T-helper 1 cell treated with Interleukin-12 subunit alpha and Interleukin-12 subunit beta and Interleukin-4 antibody, amounts not matched to agents 30 μg/mL and 1 μg/mL, for 36 hours (primary cell): Measurements from ENCODE around the gene PIGR.

Source experiments
- H3K27ac Mint-ChIP-seq: one replicate; pipeline ENCODE4 v1.8.0; 2021; ENCODE audit warnings: mild to moderate bottlenecking, mixed read lengths
- H3K27me3 Mint-ChIP-seq: one replicate; pipeline ENCODE4 v1.8.0; 2021; ENCODE audit warnings: low read depth, mixed read lengths
- H3K36me3 Mint-ChIP-seq: one replicate; pipeline ENCODE4 v1.8.0; 2021; ENCODE audit warnings: low read depth, mixed read lengths
- H3K4me1 Mint-ChIP-seq: one replicate; pipeline ENCODE4 v1.8.0; 2021; ENCODE audit warnings: low read depth, mixed read lengths
- H3K4me3 Mint-ChIP-seq: one replicate; pipeline ENCODE4 v1.8.0; 2021; ENCODE audit warnings: mild to moderate bottlenecking, moderate library complexity, mixed read lengths
- H3K9me3 Mint-ChIP-seq: one replicate; pipeline ENCODE4 v1.8.0; 2021; ENCODE audit warnings: mixed read lengths

PIGR gene

DNA sequence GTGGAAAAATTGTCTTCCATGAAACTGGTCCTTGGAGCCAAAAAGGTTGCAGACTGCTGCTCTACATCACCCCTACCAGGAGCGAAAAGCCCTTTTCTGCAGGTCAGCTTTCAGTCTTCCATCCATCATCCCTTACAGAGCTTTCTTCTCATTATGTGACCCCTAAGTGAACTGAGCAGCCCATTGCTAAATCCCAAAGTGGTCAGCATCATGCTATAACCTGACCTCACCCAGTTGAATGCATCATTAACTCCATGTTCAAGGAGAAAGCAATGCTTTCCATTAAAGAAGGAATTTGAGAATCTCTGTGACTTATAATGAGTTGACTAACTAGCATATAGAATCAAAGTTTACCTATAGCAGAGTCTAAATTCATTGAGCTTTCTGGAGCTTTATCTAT lies 59.4 kb downstream of the PIGR start:
- Mint-ChIP-seq H3K4me3 (no peak overlapping the region), H3K27ac (no peak overlapping the region), H3K36me3 (no peaks in the 10 kb centered on the region), H3K27me3 (peaks cover 25% of the 10 kb centered on the region), H3K9me3 (no peaks in the 10 kb centered on the region), H3K4me1 (peaks cover 22% of the 10 kb centered on the region)

DNA sequence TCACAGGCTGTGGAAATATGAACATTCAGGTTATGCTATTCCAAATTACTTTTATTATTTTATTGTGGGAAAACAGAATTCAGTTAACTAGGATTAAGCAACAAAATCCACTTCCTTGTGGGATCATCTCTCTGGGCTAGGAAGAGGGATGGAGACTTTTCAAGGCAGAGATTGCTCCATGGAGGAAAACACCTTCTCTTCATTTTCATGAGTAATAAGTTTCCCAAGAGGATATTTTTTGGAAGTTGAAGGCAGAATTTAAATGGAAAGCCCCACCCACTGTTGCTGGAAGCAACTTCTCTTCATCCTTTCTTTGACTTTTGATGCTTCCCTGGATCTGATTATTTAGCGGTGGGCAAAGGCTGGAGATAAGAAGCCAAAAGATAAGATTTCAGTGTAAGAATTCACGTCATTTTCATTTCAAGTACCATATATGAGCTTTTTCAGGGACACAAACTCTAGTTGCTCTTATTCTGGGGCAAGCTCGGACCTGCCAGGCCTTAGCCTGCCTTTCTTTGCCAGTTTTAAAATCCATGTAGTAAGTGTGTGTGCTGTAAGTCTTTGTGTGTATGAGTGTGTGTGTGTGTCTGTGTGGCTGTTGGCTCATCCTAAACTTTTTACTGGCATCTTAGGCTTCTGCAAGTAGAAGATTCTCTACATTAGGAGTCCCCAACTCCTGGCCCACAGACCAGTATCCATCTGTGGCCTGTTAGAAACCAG lies 60.8 kb downstream of the PIGR start:
- Mint-ChIP-seq H3K36me3 (no peaks in the 10 kb centered on the region), H3K27ac (no peak overlapping the region), H3K27me3 (peaks cover 25% of the 10 kb centered on the region), H3K9me3 (no peaks in the 10 kb centered on the region), H3K4me3 (no peak overlapping the region), H3K4me1 (peaks cover 14% of the 10 kb centered on the region)

DNA sequence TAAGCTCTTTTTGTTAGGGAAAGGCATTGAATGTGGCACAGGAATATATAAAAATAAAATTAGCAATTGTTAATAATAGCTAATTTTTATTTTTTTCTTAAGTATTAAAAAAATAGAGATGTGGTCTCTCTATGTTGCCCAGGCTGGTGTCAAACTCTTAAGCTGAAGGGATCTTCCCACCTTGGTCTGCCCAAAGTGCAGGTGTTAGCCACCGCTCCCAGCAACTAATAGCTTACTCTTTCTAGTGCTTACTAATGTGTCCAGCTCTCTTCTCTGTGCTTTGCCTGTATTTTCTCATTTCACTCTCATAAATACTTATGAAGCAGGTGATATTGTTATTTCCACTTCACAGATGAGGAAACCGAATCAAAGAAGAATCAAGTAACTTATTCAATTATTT lies 62.4 kb downstream of the PIGR start:
- Mint-ChIP-seq H3K27me3 (peaks cover 25% of the 10 kb centered on the region), H3K4me3 (no peak overlapping the region), H3K9me3 (peaks cover 7% of the 10 kb centered on the region), H3K4me1 (peaks cover 1% of the 10 kb centered on the region), H3K36me3 (peaks cover 4% of the 10 kb centered on the region), H3K27ac (no peak overlapping the region)

DNA sequence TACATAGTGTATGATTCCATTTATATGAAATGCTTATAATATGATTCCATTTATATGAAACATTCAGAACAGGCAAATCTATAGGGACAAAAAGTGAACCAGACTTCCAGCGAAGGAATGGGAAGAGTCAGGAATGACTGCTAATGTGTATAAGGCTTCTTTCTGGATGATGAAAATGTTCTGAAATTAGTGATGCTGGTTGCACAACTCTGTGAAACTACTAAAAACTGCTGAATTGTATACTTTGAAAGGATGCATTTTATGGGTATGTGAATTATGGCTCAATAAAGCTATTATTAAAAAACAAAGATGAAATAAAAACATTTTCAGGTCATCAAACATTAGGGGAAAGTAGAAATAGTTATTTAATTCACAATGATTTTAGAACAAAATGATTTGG lies 63.1 kb downstream of the PIGR start:
- Mint-ChIP-seq H3K27ac (no peak overlapping the region), H3K4me3 (no peak overlapping the region), H3K27me3 (peaks cover 25% of the 10 kb centered on the region), H3K36me3 (peaks cover 9% of the 10 kb centered on the region), H3K9me3 (peaks cover 14% of the 10 kb centered on the region), H3K4me1 (peaks cover 1% of the 10 kb centered on the region)

DNA sequence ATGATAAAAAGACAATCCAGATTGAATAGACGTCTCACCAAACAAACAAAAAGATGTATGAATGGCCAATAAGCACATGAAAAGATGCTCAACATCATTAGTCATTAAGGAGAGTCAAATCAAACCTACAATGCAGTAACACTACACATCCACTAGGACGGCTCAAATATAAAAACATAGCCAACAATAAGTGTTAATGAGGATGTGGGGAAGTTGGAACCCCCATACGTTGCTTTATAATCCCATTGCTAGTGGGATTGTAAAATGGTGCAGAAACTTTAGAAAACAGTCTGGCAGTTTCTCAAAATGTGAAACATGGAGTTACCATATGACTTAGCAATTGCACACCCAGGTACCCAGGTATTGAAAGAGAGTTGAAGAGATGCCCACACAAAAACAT lies 63.7 kb downstream of the PIGR start:
- Mint-ChIP-seq H3K27ac (no peak overlapping the region), H3K4me3 (no peak overlapping the region), H3K4me1 (peaks cover 1% of the 10 kb centered on the region), H3K27me3 (peaks cover 23% of the 10 kb centered on the region), H3K9me3 (peaks cover 19% of the 10 kb centered on the region), H3K36me3 (peaks cover 12% of the 10 kb centered on the region)

DNA sequence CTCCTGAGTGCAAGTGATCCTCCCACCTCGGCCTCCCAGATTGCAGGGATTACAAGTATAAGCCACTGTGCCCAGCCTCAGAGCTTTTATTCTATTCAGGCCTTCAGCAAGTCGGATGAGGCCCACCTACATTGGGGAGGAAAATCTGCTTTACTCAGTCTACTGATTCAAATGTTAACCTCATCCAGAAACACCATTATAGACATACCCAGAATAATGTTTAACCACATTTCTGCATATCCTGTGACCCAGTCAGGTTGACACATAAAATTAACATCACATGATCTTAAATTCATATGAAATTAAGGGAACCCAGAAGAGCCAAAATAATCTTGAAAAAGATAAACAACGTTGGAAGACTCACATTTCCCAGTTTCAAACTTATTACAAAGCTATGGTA lies 66.0 kb downstream of the PIGR start:
- Mint-ChIP-seq H3K36me3 (peaks cover 15% of the 10 kb centered on the region), H3K9me3 (peaks cover 38% of the 10 kb centered on the region), H3K4me3 (no peak overlapping the region), H3K27ac (no peak overlapping the region), H3K4me1 (no peaks in the 10 kb centered on the region), H3K27me3 (peaks cover 23% of the 10 kb centered on the region)
